D341Med (cell line): ENCODE results near the gene AKAP13.
A peak's percentile ranks its signal among the peaks of the same experiment; 100 is the strongest.

ENCODE experiments used
- DNase-seq: peaks from one replicate; pipeline ENCODE4 v3.0.0; 2012; ENCODE audit warnings: low spot score

The AKAP13 gene

GRCh38 chr15:85770096-85771041 is 390.0 kb downstream of the AKAP13 start:
- DNase-seq: no peak

GRCh38 chr15:85771271-85771670 is 390.9 kb downstream of the AKAP13 start:
- no peak for DNase-seq

GRCh38 chr15:85771781-85772445 is 391.5 kb downstream of the AKAP13 start:
- DNase-seq: no peak

DNA sequence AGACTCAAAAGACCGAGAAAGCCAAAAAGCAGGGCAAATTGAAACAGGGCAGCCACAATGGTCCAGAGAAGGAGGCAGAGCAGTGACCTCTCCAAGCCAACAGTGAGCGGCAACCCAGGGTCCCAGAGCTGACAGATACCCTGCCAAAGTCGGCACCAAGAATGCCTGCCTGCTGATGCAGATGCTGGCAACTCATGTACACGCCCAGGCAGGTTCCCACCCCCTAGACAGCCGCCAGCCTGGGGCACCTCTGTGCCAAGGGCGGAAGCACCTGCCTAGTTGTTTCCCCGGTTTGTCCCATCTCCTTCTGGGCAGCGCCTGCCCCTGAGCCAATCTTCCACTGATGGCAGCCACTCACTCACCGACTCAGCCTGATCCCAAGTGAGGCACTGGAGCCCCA is 392.3 kb downstream of the AKAP13 start:
- no peak for DNase-seq

GRCh38 chr15:85773249-85773648 is 392.8 kb downstream of the AKAP13 start:
- DNase-seq: no peak

DNA sequence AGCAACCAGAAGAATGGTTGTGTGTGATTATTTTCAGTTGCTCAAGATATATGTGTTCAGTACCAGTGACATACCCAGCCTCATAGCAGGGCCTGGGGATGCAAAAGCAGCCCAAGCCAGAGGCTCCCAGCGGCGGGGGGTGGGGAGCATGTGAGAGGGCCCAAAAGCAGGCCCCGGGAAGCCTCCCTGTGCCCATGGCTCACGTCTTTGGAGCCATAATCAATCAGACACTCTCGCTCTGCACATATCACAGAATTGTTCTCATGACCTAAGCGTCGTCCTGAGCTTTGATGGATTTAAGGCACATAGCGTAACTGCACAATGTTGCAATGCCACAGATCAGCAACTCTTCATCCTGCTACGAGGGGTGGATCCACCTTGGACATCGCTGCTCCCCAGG is 393.6 kb downstream of the AKAP13 start:
- no peak for DNase-seq

DNA sequence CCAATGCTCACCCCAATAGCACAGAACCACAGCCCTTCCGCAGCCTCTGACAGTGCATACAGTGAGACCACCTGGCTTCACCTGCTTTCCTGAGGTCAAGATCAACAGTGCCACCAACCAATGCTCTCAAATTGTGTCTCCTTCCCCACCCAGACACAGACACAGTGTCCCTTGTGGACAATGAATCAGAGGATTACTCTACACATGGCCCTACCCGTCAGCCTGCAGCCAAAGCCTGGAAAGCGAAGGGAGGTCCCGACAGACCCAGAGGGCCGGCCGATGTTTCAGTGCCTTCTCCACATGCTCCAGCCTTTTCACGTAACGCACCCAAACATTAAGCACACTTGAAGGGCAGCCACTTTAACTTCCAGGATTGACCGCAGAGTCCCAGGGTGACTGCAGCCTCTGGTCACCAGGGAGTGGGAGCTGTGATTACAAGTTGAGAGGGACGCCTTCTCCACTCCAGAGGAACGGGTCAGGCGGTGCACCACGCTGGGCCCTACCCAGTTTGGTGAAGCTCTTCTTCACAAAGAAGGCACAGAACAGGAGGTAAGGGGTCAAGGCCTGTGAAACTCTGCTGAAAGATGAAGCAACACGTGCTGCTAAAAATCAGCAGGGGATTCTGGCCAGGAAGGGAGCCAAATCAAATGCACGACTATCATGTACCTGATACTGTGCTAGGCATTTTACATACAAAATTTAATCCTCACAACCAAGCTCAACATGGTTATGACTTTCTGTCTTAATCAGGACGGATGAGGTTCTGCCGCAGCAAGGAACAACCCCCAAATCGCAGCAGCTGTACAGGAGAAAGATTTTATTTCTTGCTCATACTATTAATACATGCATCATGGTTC is 397.1 kb downstream of the AKAP13 start:
- no peak for DNase-seq

DNA sequence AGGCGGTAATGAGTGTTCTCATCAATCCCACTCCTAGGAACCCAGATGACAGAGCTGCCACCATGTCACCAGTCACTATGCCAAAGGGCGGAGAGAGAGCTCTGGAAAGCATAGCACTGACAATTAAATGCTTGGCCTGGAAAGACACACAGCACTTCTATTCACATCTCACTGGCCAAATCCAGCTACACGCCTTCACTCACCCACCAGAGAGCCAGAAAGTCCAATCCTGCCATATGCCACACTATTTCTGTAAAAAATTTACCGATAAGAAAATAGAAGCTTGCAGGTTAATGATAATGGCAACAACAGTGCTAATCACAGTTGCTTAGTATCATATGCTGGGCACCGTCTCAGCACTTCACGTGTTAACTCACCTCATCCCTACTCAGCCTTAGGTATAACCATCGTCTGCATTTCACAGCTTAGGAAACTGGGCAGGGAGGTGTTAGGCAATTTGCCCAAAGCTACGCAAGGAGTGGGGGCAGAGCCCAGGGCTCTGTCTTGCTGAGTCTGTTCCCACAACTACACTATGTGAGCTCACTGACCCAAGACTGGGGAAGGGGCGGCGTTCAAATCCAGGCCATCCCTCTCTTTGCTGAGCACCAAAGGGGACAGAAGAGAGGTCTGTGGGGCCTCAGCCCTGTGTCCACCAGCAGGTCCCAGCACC is 397.8 kb downstream of the AKAP13 start:
- no peak for DNase-seq

- no peak for DNase-seq
Measured at GRCh38 chr15:85779249-85779648, 398.8 kb downstream of the AKAP13 start.

DNA sequence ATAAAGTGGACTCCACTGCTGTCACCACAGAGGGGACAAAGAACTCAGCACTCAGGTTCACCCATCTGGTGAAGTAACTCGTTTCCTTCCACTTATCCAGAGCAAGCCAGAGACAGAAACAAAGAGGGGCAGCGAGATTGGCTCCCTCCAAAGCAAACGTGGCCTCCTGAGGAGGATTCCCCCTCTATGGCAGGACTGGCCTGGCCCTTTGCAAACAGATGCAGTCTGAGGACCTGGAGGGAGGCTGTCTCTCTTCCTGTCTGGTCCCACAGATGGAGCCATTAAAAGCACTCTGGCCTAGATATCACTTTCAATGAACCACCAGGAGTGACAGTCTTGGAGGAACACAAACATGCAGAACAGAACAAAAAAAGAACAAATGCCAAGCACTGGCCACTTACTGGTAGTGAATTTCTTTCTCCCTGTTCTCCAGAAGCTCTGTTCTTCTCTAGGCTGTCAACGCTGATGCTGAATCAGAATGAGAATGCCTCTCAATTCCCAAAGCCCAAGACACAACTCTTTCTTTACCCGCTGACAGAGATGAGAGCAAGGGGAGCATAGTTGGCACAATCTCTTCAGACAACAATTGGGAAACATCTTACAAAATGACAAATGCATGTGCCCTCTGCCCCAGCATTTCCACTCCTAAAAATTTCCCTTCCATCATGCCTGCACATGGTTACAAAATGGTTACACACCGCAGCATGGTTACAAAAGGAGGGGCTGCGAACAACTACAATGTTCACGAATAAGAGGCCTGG is 400.0 kb downstream of the AKAP13 start:
- DNase-seq: no peak

GRCh38 chr15:85781099-85781498 is 400.7 kb downstream of the AKAP13 start:
- DNase-seq: no peak

DNA sequence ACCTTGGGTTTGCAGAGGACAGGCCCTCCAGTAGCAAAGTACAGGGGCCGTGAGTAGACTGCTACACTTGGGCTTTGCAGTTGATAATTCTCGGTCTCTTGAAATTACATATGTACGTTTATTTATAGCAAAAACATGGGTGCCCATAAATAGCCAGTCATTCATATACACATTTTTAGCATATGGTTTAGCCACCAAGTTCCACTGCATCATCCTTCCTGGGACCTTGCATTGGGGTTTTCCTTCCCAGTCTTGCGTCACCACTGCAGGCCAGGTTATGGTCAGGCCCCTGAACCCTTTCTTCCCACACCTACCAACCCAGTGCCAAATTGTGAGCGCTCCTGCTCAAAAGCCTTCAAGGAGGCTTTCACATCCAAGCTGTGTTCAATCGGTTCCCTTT is 401.7 kb downstream of the AKAP13 start:
- DNase-seq: peak; percentile 12

GRCh38 chr15:85785887-85786780 is 405.7 kb downstream of the AKAP13 start:
- DNase-seq: peak; percentile 51

DNA sequence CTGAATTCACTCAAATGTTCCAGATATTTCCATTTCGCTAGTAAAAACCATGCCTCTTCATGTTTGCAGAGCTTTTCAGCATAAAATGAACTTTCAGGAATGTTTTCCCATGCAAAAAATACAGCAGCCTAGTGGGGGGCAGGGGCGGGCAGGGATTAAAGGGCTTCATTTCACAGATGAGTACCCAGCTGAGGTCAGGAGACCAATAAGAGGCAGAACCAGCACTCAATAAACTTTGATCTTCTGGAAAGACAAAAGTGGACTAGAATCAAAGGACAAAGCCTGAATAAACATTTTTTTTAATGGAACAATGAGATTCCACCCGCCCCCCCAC is 406.3 kb downstream of the AKAP13 start:
- DNase-seq: no peak

- DNase-seq: peak; percentile 36
Measured at GRCh38 chr15:85788771-85789495, 408.5 kb downstream of the AKAP13 start.

GRCh38 chr15:85789496-85789875 is 409.1 kb downstream of the AKAP13 start:
- no peak for DNase-seq

- peak; percentile 14 for DNase-seq
Measured at GRCh38 chr15:85792102-85792731, 411.8 kb downstream of the AKAP13 start.

- DNase-seq: no peak
Measured at GRCh38 chr15:85792912-85793590, 412.6 kb downstream of the AKAP13 start.
